ENCODE data around the gene FZD2. TPM values are rescaled to one million over a fixed set of nuclear protein-coding genes. Genes with fewer than 3 reads are reported as not detected.

FZD2 gene
- total and polyA plus RNA-seq, 4 donors: 0.37 to 0.61 (median 0.42) TPM; not detected in 1

- Histone ChIP-seq H3K9me3 (ENCODE audit: control insufficient read depth in 4 of 4, low read length in 3 of 4) (no peaks in the 10 kb centered on the region), H3K4me3 (ENCODE audit: low read depth in 1 of 3, low read length in 3 of 3) (no peak overlapping the region), H3K27ac (ENCODE audit: low read depth in 1 of 2, low read length in 2 of 2) (no peak overlapping the region), H3K9ac (ENCODE audit: low read depth in 1 of 2, low read length in 2 of 2) (no peak overlapping the region), H3K4me1 (ENCODE audit: control insufficient read depth in 4 of 4, insufficient read depth in 4 of 4, low read length in 3 of 4) (no peaks in the 10 kb centered on the region), H3K27me3 (ENCODE audit: control insufficient read depth in 4 of 4, insufficient read depth in 4 of 4, low read length in 3 of 4) (peaks cover 0 to 3% (median 0%) of the 10 kb centered on the region in 4 donors), H3K36me3 (ENCODE audit: control insufficient read depth in 4 of 4, insufficient read depth in 3 of 4, low read depth in 1 of 4, low read length in 3 of 4) (no peaks in the 10 kb centered on the region)
- DNase-seq (ENCODE audit: low spot score): no peak
- 83% methylated on average over 2 of the region's 2 CpGs for WGBS
- TF ChIP-seq HNF4G (IDR thresholded peaks at IDR 0.05) (no peak), ZBTB33 (IDR thresholded peaks at IDR 0.05) (no peak), FOXA2 (IDR thresholded peaks at IDR 0.05) (no peak), RXRA (IDR thresholded peaks at IDR 0.05) (no peak), REST (IDR thresholded peaks at IDR 0.05) (no peak), ATF3 (IDR thresholded peaks at IDR 0.05) (no peak), SP1 (IDR thresholded peaks at IDR 0.05) (no peak), NR2F2 (IDR thresholded peaks at IDR 0.05) (no peak), GABPA (IDR thresholded peaks at IDR 0.05 in 1 of 2, conservative IDR thresholded peaks at IDR 0.05 in 1 of 2) (no peak), EGR1 (IDR thresholded peaks at IDR 0.05; ENCODE audit: low read depth in 2 of 2) (no peak), RAD21 (IDR thresholded peaks at IDR 0.05) (no peak), YY1 (IDR thresholded peaks at IDR 0.05) (no peak)
Observed at GRCh38 chr17:44572801-44573200, 15.5 kb downstream of the FZD2 start.

GRCh38 chr17:44575403-44575802, 18.1 kb downstream of the FZD2 start:
- 50% methylated on average over 2 of the region's 2 CpGs for WGBS
- Histone ChIP-seq H3K27ac (ENCODE audit: low read depth in 1 of 2, low read length in 2 of 2) (no peak overlapping the region), H3K27me3 (ENCODE audit: control insufficient read depth in 4 of 4, insufficient read depth in 4 of 4, low read length in 3 of 4) (peaks cover 0 to 6% (median under 1%) of the 10 kb centered on the region in 4 donors), H3K36me3 (ENCODE audit: control insufficient read depth in 4 of 4, insufficient read depth in 3 of 4, low read depth in 1 of 4, low read length in 3 of 4) (no peaks in the 10 kb centered on the region), H3K9me3 (ENCODE audit: control insufficient read depth in 4 of 4, low read length in 3 of 4) (no peaks in the 10 kb centered on the region), H3K4me1 (ENCODE audit: control insufficient read depth in 4 of 4, insufficient read depth in 4 of 4, low read length in 3 of 4) (no peaks in the 10 kb centered on the region), H3K4me3 (ENCODE audit: low read depth in 1 of 3, low read length in 3 of 3) (no peak overlapping the region), H3K9ac (ENCODE audit: low read depth in 1 of 2, low read length in 2 of 2) (no peak overlapping the region)
- no peak for DNase-seq (ENCODE audit: low spot score)
- TF ChIP-seq HNF4G (IDR thresholded peaks at IDR 0.05) (no peak), NR2F2 (IDR thresholded peaks at IDR 0.05) (no peak), REST (IDR thresholded peaks at IDR 0.05) (no peak), YY1 (IDR thresholded peaks at IDR 0.05) (no peak), RAD21 (IDR thresholded peaks at IDR 0.05) (no peak)
